GM12878 (cell line): Measurements from ENCODE around the gene FUS. TPM values are rescaled to one million over a fixed set of nuclear protein-coding genes. Genes with fewer than 3 reads are reported as not detected.
A peak's percentile ranks its signal among the peaks of the same experiment; 100 is the strongest.

Source experiments
- CHD4 ChIP-seq: fragments of 200-600 bp; sonication (generic); IDR thresholded peaks from 2 replicates; pipeline ENCODE4 v1.6.1; 2016; ENCODE audit warnings: mild to moderate bottlenecking
- IKZF2 ChIP-seq, 2 experiments: fragments of 450-650 bp; IDR thresholded peaks; 2 replicates each; pipeline ENCODE4 v1.6.1; 2017; ENCODE audit warnings: mild to moderate bottlenecking in 2 of 2, moderate library complexity in 2 of 2
- RUNX3 ChIP-seq: IDR thresholded peaks from 2 replicates; pipeline ENCODE4 v1.6.1; 2012; ENCODE audit warnings: low read length, inconsistent platforms
- SUPT20H ChIP-seq: IDR thresholded peaks from 2 replicates; pipeline ENCODE4 v1.6.1; 2011; ENCODE audit warnings: low read depth, mild to moderate bottlenecking, low read length, moderate library complexity, borderline replicate concordance; ENCODE audit not compliant: control insufficient read depth
- TBL1XR1 ChIP-seq: IDR thresholded peaks from 2 replicates; pipeline ENCODE4 v1.6.1; 2012; ENCODE audit warnings: low read depth, low read length, improper control_type of control experiment
- polyA plus RNA-seq, 11 experiments: library from polyadenylated mRNA; depleted of rRNA in 4 of 11; unstranded in 6 of 11; stranded (reverse) in 5 of 11; fragments of >200 nt; fragmentation: Nextera tagmentation in 4 of 11; fragmentation: Illumina TruSeq in 1 of 11; extraction: Ambion mirVana in 4 of 11; extraction: Trizol in 1 of 11; gene quantifications; 1 replicate in 1 of 11; 2 replicates in 10 of 11; pipeline versions ENCODE4 v1.2.1 to v1.2.3, GENCODE V29; 2011 to 2016; ENCODE audit warnings: inconsistent platforms in 2 of 11, missing spikeins in 2 of 11, low read depth in 1 of 11
- total RNA-seq, 4 experiments: library from RNA; depleted of rRNA in 3 of 4; stranded (reverse); fragments of >200 nt in 3 of 4; fragmentation: Illumina TruSeq in 1 of 4; extraction: Trizol in 1 of 4; gene quantifications; 2 replicates each; pipeline versions ENCODE4 v1.2.1 to v1.2.3, GENCODE V29; 2013 to 2021
- TF ChIP-seq, protein P1 (sequence below): fragments of 450-650 bp; IDR thresholded peaks from 2 replicates; pipeline ENCODE4 v1.6.1; 2017; ENCODE audit warnings: low read depth, mild to moderate bottlenecking, moderate library complexity
- TF ChIP-seq, protein P2 (sequence below): IDR thresholded peaks from 2 replicates; pipeline ENCODE4 v1.6.1; 2012; ENCODE audit warnings: low read depth, low read length, improper control_type of control experiment

The FUS gene
- total and polyA plus RNA-seq, 10 of the 15 experiments (the other 5 are each of a cell fraction or from before 2014, with no cell fraction given), result 46.8 to 521 (median 347) TPM

DNA sequence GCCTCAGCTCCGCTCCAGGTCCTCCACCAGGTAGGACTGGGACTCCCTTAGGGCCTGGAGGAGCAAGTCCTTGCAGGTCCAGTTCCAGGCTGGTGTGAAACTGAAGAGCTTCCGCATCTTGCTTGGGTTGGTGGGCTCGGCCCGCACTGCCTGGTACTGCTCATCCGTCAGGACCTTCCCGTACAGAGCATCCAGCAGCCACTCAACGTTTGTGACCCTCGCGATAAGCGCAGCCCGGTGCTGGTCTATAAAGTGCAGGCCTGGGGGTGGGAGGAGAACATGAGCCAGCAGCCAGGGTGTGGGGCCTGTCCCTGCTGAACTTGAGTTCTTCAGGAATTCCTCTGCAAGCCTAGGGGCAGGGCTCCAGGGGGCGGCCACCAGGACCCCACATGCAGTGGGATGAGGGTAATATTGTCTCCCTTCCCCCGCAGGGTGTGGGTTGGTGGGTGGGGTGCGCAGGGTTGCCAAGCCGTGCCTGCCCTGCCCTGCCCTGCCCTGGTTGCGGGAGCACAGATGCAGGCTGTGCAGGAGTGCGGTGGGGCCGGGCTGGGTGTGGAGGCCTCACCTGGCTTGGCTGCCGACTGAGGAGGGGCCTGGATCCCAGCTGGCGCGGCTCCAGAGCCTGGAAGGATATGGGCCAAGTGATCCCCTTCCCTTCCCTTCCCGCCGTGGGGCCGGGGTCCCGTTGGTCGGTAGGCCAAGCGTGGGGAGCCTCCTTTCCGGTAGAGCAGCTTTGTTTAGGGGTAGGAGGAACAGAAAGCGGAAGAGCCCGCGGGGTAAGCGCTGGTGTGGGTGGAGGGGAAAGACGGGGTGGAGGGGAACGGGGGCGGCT, 21.9 kb downstream of the FUS start (continued):
- TF ChIP-seq, protein P1, sequence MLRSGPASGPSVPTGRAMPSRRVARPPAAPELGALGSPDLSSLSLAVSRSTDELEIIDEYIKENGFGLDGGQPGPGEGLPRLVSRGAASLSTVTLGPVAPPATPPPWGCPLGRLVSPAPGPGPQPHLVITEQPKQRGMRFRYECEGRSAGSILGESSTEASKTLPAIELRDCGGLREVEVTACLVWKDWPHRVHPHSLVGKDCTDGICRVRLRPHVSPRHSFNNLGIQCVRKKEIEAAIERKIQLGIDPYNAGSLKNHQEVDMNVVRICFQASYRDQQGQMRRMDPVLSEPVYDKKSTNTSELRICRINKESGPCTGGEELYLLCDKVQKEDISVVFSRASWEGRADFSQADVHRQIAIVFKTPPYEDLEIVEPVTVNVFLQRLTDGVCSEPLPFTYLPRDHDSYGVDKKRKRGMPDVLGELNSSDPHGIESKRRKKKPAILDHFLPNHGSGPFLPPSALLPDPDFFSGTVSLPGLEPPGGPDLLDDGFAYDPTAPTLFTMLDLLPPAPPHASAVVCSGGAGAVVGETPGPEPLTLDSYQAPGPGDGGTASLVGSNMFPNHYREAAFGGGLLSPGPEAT, result no peak
- TF ChIP-seq CHD4 (no peak), SUPT20H (no peak), RUNX3 (peak; percentile 32; the same call in 1 of the 2 replicates), IKZF2 (IDR thresholded peaks at IDR 0.05) (peak in 1 of 2 experiments; percentile 10; a peak in 1 of 4 replicates), TBL1XR1 (no peak)
- TF ChIP-seq, protein P2, sequence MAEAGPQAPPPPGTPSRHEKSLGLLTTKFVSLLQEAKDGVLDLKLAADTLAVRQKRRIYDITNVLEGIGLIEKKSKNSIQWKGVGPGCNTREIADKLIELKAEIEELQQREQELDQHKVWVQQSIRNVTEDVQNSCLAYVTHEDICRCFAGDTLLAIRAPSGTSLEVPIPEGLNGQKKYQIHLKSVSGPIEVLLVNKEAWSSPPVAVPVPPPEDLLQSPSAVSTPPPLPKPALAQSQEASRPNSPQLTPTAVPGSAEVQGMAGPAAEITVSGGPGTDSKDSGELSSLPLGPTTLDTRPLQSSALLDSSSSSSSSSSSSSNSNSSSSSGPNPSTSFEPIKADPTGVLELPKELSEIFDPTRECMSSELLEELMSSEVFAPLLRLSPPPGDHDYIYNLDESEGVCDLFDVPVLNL, result no peak
